ENCODE results near the gene SYT1. TPM values are rescaled to one million over a fixed set of nuclear protein-coding genes. Genes with fewer than 3 reads are reported as not detected.

The SYT1 gene
- total RNA-seq, 1 donor from 2014 or later, result 0.79 TPM

DNA sequence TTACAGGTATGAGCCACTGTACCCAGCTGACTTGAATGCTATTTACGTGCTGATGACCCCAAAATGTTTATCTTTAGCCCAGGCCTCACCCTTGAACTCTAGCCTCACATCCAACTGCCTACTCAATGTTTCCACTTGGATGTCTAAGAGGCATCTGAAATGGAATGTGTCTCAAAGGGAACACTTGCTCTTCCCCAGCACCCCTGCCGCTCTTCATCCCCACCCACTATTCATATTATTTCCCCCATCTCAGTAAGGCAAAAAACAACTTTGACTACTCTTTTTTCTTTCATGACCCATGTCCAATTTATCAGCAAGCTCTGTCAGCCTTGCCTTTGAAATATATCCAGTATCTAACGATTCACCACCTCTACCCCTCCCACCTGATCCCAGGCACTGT lies 621.6 kb downstream of the SYT1 start:
- Histone ChIP-seq H3K27me3 (ENCODE audit: control insufficient read depth, insufficient read depth, low read length) (no peaks in the 10 kb centered on the region), H3K36me3 (ENCODE audit: control insufficient read depth, insufficient read depth, low read length) (no peaks in the 10 kb centered on the region), H3K4me3 (ENCODE audit: low read depth, low read length) (no peak overlapping the region)
- TF ChIP-seq, protein P1, sequence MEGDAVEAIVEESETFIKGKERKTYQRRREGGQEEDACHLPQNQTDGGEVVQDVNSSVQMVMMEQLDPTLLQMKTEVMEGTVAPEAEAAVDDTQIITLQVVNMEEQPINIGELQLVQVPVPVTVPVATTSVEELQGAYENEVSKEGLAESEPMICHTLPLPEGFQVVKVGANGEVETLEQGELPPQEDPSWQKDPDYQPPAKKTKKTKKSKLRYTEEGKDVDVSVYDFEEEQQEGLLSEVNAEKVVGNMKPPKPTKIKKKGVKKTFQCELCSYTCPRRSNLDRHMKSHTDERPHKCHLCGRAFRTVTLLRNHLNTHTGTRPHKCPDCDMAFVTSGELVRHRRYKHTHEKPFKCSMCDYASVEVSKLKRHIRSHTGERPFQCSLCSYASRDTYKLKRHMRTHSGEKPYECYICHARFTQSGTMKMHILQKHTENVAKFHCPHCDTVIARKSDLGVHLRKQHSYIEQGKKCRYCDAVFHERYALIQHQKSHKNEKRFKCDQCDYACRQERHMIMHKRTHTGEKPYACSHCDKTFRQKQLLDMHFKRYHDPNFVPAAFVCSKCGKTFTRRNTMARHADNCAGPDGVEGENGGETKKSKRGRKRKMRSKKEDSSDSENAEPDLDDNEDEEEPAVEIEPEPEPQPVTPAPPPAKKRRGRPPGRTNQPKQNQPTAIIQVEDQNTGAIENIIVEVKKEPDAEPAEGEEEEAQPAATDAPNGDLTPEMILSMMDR (IDR thresholded peaks at IDR 0.05; ENCODE audit: insufficient read depth, low read length, severe bottlenecking), result no peak
- DNase-seq (ENCODE audit: low read depth), result no peak
- no peak for FAIRE-seq

DNA sequence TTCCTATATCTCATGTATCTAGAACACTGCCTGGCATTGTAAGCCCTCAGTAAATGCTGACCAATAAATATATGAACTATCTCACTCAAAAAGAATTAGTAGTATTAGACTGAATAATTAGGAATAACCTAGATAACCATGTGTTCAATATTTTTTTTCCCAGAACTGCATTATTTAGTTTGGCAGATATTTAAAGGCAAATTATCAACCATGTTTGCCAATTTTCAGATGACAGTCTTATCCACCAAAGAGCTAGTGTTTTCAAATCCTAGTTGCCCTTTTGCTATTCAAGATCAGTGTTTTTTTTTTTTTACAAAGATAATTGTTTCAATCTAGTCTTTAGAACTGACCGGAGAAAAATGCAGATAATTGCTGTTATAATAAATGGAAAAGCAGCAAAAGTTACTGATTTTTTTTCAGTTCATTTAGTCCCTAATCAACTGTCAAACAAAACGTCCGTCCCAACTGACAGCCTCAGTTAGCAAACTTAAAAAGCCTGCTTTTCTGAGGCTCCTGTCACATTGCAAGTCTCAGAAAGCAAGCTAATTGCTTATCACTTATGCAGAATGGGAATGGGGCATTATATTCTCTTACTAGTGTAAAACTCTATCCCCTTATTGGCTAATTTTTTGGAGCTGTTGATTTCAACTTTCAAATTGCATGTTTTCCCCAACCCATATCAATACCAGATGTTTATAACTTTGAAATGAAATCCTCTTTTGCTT lies 623.0 kb downstream of the SYT1 start:
- no peak overlapping the region for H3K4me3 ChIP-seq (ENCODE audit: low read depth, low read length)
- H3K36me3 ChIP-seq (ENCODE audit: control insufficient read depth, insufficient read depth, low read length), result no peaks in the 10 kb centered on the region
- H3K27me3 ChIP-seq (ENCODE audit: control insufficient read depth, insufficient read depth, low read length), result no peaks in the 10 kb centered on the region
- TF ChIP-seq, protein P1 (IDR thresholded peaks at IDR 0.05; ENCODE audit: insufficient read depth, low read length, severe bottlenecking), result no peak
- no peak for FAIRE-seq
- DNase-seq (ENCODE audit: low read depth), result no peak

Measured in bronchial epithelial cell (primary cell).